ENCODE data around the gene OR3A1.
"Not testable (repeated sequence)": the region's sequence is repeated elsewhere in the genome, so short reads cannot be mapped to it uniquely, and the experiment has no call there.

Gene OR3A1

GRCh38 chr17:3298260-3298659, at the start of gene OR3A1:
Gene OR3A1 (minus strand): TSS chr17:3298360. CDS start chr17:3292582, 5,778 bp downstream.
- DNase-seq, result no peak

GRCh38 chr17:3342782-3343181, 44.6 kb upstream of the OR3A1 start:
- DNase-seq, result not testable (repeated sequence)

DNA sequence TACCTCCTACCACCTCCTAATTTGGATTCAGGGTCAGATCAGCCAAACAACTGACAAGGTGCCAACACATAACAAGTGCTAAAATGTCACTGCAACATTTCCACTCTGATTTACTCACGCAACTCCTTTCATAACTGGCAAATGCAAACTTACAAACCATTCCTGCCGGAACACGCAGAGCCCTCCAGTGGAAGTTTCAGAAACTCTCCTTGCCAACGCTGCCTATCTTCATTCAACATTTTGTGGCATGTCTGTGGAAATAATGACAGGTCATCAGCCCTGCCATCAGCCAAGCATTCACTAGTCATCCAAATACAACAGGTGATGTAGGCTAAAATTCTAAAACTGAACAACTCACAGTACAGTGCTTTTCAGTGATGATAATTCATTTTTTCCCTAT, 37.7 kb upstream of the OR3A1 start:
- peak; percentile 4 for DNase-seq

DNA sequence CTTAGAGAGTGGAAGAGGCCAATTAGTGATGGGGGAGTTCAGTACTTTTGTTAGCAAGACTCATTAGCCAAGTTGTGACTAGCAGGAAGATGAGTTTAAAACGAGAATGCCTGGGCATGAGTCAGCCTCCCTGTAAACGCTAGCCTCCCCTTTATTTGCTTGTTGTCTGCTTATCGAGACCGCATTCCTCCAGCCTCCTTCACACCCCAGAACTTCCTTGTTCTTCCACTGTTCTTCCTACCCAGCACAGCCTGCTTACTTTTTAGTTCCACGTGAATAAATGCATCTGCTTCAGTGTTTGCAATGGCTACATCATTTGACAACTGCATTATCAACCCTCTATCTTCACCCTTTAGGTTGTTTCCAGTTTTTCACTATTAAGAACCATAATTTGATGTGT, 20.2 kb upstream of the OR3A1 start:
- DNase-seq, result no peak

DNA sequence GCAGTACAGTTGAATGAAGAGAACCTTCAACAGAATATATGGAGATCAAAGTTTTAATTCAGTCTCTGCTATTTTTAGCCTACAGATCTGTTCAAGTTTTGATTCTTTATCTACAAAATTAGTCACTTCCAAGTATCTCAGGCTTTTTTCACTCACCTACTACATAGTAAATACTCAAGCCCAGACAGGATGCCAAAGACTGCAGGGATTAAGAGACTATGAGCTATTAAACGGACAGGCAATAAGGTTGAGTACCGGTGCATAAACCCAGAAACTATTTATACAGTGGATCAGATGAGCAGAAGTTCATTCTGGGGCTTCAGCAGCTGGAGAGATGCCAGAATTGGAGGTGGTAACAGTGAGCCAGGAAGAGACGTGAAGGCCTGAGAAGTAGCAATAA, 18.7 kb upstream of the OR3A1 start:
- DNase-seq, result no peak

DNA sequence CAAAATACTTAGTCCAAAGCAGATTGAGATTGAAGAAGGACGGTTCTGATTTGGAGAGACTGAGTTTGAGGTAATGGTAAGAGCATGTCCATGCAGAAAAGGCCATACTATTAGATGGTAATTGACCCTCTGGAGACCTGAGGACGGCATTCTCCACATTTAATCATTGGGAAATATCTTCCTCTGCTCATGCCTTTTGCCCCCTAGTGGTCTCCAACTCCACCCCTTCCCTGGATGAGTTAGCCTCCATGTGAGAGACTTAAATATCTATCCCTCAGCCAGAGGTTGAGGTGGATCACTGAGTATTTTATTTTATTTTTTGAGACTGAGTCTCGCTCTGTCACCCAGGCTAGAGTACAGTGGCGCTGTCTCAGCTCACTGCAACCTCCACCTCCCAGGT, 10.4 kb upstream of the OR3A1 start:
- DNase-seq, result no peak

- no peak for DNase-seq
These were observed 2.5 kb downstream of the OR3A1 start for GRCh38 chr17:3295632-3296031.

GRCh38 chr17:3293548-3293947, 4.6 kb downstream of the OR3A1 start:
- DNase-seq, result not testable (repeated sequence)

DNA sequence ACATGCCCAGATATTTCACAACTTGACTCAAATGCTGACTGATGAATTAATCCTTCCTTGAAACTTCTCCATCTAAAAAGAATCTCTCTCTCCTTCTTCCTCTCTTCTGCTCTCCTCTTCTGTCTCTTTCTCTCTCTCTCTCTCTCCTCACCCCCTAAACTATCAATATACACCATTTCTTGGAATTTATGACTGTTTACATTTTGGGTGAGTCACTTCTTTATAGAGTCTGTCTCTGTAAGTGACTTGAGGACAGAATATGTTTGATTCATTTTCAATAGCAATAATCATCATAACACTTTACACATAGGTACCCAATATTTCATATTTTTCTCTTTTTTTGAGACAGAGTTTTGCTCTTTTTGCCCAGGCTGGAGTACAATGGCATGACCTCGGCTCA, 15.3 kb downstream of the OR3A1 start:
- no peak for DNase-seq

DNA sequence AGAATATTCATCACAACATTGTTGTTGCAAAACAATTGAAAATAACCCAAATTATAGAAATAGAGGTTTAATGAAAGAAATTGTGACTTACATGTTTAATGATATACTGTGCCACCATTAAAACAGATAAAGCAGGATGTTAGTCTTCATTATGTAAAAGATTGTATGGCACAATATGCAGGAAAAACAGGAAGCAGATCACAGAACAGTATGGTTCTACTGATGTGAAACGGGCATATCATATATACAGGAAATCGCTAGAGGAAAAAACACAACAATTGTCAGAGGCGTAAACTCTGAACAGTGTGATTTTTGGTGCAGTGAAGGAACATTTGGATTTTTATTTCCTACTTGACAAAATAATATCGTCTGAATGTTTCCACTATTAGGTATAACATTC, 22.0 kb downstream of the OR3A1 start:
- DNase-seq, result no peak

DNA sequence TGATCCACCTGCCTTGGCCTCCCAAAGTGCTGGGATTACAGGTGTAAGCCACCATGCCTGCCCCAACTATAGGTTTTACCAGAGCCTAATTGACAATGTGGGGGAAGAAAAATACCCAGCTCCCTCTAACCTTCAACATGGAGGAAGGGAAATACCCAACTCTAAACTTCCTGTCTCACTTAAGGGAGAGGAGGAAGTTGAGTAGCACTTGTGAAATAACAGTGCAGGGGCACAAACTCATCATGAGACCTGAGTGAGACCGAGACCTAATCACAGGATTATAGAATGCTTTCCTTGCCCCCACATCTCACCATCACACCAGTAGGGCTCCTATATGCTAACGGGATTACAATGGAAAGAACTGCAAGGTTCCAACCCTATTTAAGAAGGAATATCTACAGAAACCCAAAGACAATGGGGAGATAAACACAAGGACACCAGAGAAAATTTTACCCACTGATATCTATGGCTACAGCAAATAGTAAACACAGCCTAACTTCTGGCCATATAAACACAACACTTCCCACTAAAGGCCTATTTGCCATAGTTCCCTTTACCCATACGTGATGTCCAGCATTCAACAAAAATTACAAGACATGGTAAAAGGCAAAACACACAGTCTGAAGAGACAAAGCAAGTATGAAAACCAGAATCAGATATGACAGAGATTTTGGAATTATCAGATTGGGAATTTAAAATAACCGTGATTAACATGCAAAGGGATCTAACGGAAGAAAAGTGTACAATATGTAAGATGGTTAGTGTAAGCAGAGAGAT, 26.9 kb downstream of the OR3A1 start:
- DNase-seq, result no peak

- no peak for DNase-seq
These were observed 37.6 kb downstream of the OR3A1 start for GRCh38 chr17:3260600-3260999.

- DNase-seq, result no peak
These were observed 38.0 kb downstream of the OR3A1 start for GRCh38 chr17:3260163-3260562.

- no peak for DNase-seq
These were observed 41.6 kb downstream of the OR3A1 start for GRCh38 chr17:3256575-3256974.

- not testable (repeated sequence) for DNase-seq
These were observed 49.1 kb downstream of the OR3A1 start for GRCh38 chr17:3249013-3249412.

- DNase-seq, result not testable (repeated sequence)
These were observed 53.3 kb downstream of the OR3A1 start for GRCh38 chr17:3244841-3245240.

DNA sequence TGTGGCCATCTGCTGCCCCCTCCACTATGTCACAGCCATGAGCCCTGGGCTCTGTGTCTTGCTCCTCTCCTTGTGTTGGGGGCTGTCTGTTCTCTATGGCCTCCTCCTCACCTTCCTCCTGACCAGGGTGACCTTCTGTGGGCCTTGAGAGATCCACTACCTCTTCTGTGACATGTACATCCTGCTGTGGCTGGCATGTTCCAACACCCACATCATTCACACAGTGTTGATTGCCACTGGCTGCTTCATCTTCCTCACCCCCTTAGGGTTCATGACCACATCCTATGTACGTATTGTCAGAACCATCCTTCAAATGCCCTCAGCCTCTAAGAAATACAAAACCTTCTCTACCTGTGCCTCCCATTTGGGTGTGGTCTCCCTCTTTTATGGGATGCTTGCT, 57.1 kb downstream of the OR3A1 start:
- not testable (repeated sequence) for DNase-seq

All from midbrain (tissue), 1 donor.